HCT116 (cell line): ENCODE measurements around the gene RAPGEF2. TPM values are rescaled to one million over a fixed set of nuclear protein-coding genes. Genes with fewer than 3 reads are reported as not detected.

Source experiments
- ATAC-seq: fragments of 200-7000 bp; cut with Tn5 transposase; 2 replicates; pipeline ENCODE4 v1.9.1; 2020; ENCODE audit warnings: mild to moderate bottlenecking, moderate library complexity
- BruUV-seq: library from RNA; stranded (reverse); fragments of 400-500 nt; replicated peaks from 2 replicates; lab custom pipeline; 2021; lab: Mats Ljungman, UMichigan
- CTCF ChIA-PET: fragments of 300-600 bp; sonication (Branson Sonifier 250); formaldehyde crosslinking; loops from one replicate; lab custom pipeline; 2021; ENCODE audit warnings: antibody characterized with exemption; lab: Charles Lee
- POLR2A ChIA-PET: fragments of 300-600, 350-600 bp; sonication (Branson Sonifier 250); formaldehyde crosslinking; loops from one replicate; lab custom pipeline; 2021; ENCODE audit warnings: antibody characterized with exemption; lab: Charles Lee
- RAD21 ChIA-PET, 2 experiments: fragments of 300-600 bp; sonication (Branson Sonifier 250); formaldehyde crosslinking; loops; one replicate each; lab custom pipeline; 2023; ENCODE audit warnings: low total read pairs in 2 of 2; ENCODE audit not compliant: uncharacterized antibody in 2 of 2, unreplicated experiment in 2 of 2, low non-redundant PET in 1 of 2; lab: Charles Lee
- DNase-seq: peaks from one replicate; pipeline ENCODE4 v3.0.0-alpha.2; 2010; ENCODE audit warnings: low read depth, low spot score
- H2AFZ ChIP-seq: fragments of 200-600 bp; shearing (Covaris generic), sonication (generic); 2 replicates; pipeline ENCODE4 v1.6.1; 2017; ENCODE audit warnings: low read depth, mixed run types, mixed read lengths, antibody characterized with exemption, low read length; ENCODE audit not compliant: poor library complexity, severe bottlenecking
- H3K27ac ChIP-seq: 2 replicates; pipeline ENCODE4 v1.5.1; 2012; ENCODE audit warnings: low read depth, low read length
- H3K27me3 ChIP-seq: fragments of 200-600 bp; sonication (generic); 2 replicates; pipeline ENCODE4 v1.6.1; 2016; ENCODE audit warnings: mixed run types, low read length, mixed read lengths; ENCODE audit not compliant: insufficient read depth
- H3K36me3 ChIP-seq, 2 experiments: fragments of 200-500 bp in 1 of 2; fragments of 200-600 bp in 1 of 2; sonication (Bioruptor generic) in 1 of 2; sonication (generic) in 1 of 2; 2 replicates each; pipeline versions ENCODE4 v1.5.1 to v1.6.1; 2014 to 2016; ENCODE audit warnings: low read length in 2 of 2, inconsistent platforms in 1 of 2, mixed read lengths in 1 of 2, mixed run types in 1 of 2; ENCODE audit not compliant: insufficient read depth in 2 of 2, control insufficient read depth in 1 of 2
- H3K4me1 ChIP-seq, 2 experiments: fragments of 200-600 bp in 1 of 2; sonication (generic) in 1 of 2; 2 replicates each; pipeline versions ENCODE4 v1.5.1 to v1.6.1; 2012 to 2017; ENCODE audit warnings: low read length in 2 of 2, inconsistent platforms in 1 of 2, mild to moderate bottlenecking in 1 of 2, mixed read lengths in 1 of 2, mixed run types in 1 of 2, moderate library complexity in 1 of 2; ENCODE audit not compliant: insufficient read depth in 2 of 2, control insufficient read depth in 1 of 2
- H3K4me2 ChIP-seq: fragments of 200-600 bp; sonication (generic); 2 replicates; pipeline ENCODE4 v1.6.1; 2017; ENCODE audit warnings: mixed run types, low read length, mixed read lengths
- H3K4me3 ChIP-seq, 2 experiments: fragments of 200-600 bp in 1 of 2; sonication (generic) in 1 of 2; replicated peaks in 1 of 2; 2 replicates each; pipeline ENCODE4 v1.5.1; 2011 to 2016; ENCODE audit warnings: low read length in 2 of 2, control low read depth in 1 of 2, low read depth in 1 of 2, mild to moderate bottlenecking in 1 of 2, mixed read lengths in 1 of 2, mixed run types in 1 of 2
- H3K79me2 ChIP-seq: fragments of 200-600 bp; sonication (generic); 2 replicates; pipeline ENCODE4 v1.6.1; 2017; ENCODE audit warnings: mild to moderate bottlenecking, mixed run types, low read length, moderate library complexity, mixed read lengths; ENCODE audit not compliant: insufficient read depth
- H3K9ac ChIP-seq: fragments of 200-600 bp; sonication (generic); 2 replicates; pipeline ENCODE4 v1.6.1; 2016; ENCODE audit warnings: low read length, mixed read lengths
- H3K9me2 ChIP-seq: fragments of 200-600 bp; sonication (generic), shearing (Covaris generic); 2 replicates; pipeline ENCODE4 v1.6.1; 2017; ENCODE audit warnings: mixed run types, mild to moderate bottlenecking, moderate library complexity; ENCODE audit not compliant: insufficient read depth
- H3K9me3 ChIP-seq, 2 experiments: fragments of 200-500 bp in 1 of 2; fragments of 200-600 bp in 1 of 2; sonication (Bioruptor generic) in 1 of 2; sonication (generic) in 1 of 2; 2 replicates each; pipeline ENCODE4 v1.6.1; 2014 to 2017; ENCODE audit warnings: low read length in 2 of 2, mixed read lengths in 2 of 2, inconsistent platforms in 1 of 2, low read depth in 1 of 2, mild to moderate bottlenecking in 1 of 2, mixed run types in 1 of 2, moderate library complexity in 1 of 2; ENCODE audit not compliant: control insufficient read depth in 1 of 2, insufficient read depth in 1 of 2
- H4K20me1 ChIP-seq: fragments of 200-600 bp; sonication (generic), shearing (Covaris generic); 2 replicates; pipeline ENCODE4 v1.6.1; 2017; ENCODE audit warnings: mixed run types, mild to moderate bottlenecking, moderate library complexity; ENCODE audit not compliant: insufficient read depth
- CBX3 ChIP-seq: IDR thresholded peaks from 2 replicates; pipeline ENCODE4 v1.6.1; 2012; ENCODE audit warnings: low read depth
- CTCF ChIP-seq, 3 experiments: fragments of 200-600 bp in 1 of 3; sonication (generic) in 1 of 3; IDR thresholded peaks in 2 of 3; conservative IDR thresholded peaks in 1 of 3; 2 replicates each; pipeline ENCODE4 v1.5.1; 2012 to 2017; ENCODE audit warnings: low read depth in 2 of 3, low read length in 2 of 3, antibody characterized with exemption in 1 of 3, borderline replicate concordance in 1 of 3, control low read depth in 1 of 3, mild to moderate bottlenecking in 1 of 3, mixed read lengths in 1 of 3, mixed run types in 1 of 3, moderate library complexity in 1 of 3; ENCODE audit not compliant: insufficient read depth in 1 of 3
- EGR1 ChIP-seq: IDR thresholded peaks from 2 replicates; pipeline ENCODE4 v1.6.1; 2012; ENCODE audit warnings: low read depth
- ELF1 ChIP-seq: IDR thresholded peaks from 2 replicates; pipeline ENCODE4 v1.6.1; 2012; ENCODE audit warnings: low read depth, borderline replicate concordance
- EZH2phosphoT487 ChIP-seq: fragments of 200-600 bp; IDR thresholded peaks from 2 replicates; pipeline ENCODE4 v1.6.1; 2018; ENCODE audit warnings: antibody characterized with exemption, borderline replicate concordance
- FOSL1 ChIP-seq: IDR thresholded peaks from 2 replicates; pipeline ENCODE4 v1.6.1; 2012; ENCODE audit warnings: low read depth
- JUND ChIP-seq: IDR thresholded peaks from 2 replicates; pipeline ENCODE4 v1.6.1; 2012
- MAX ChIP-seq: IDR thresholded peaks from 2 replicates; pipeline ENCODE4 v1.6.1; 2012
- POLR2A ChIP-seq: IDR thresholded peaks from 2 replicates; pipeline ENCODE4 v1.7.0; 2011; ENCODE audit warnings: borderline replicate concordance; ENCODE audit not compliant: insufficient read depth, insufficient read length; ENCODE audit errors: extremely low read depth
- POLR2AphosphoS5 ChIP-seq: IDR thresholded peaks from 2 replicates; pipeline ENCODE4 v1.6.1; 2011; ENCODE audit warnings: mild to moderate bottlenecking, low read depth, low read length, moderate library complexity
- RAD21 ChIP-seq: IDR thresholded peaks from 2 replicates; pipeline ENCODE4 v1.6.1; 2012; ENCODE audit warnings: low read depth, mild to moderate bottlenecking
- REST ChIP-seq: IDR thresholded peaks from 2 replicates; pipeline ENCODE4 v1.6.1; 2012; ENCODE audit warnings: low read depth
- SIN3A ChIP-seq: IDR thresholded peaks from 2 replicates; pipeline ENCODE4 v1.6.1; 2012; ENCODE audit warnings: low read depth
- SP1 ChIP-seq: IDR thresholded peaks from 2 replicates; pipeline ENCODE4 v1.6.1; 2012; ENCODE audit warnings: low read depth
- YY1 ChIP-seq: IDR thresholded peaks from 2 replicates; pipeline ENCODE4 v1.6.1; 2011; ENCODE audit warnings: low read length, low read depth, moderate library complexity, mild to moderate bottlenecking; ENCODE audit not compliant: insufficient replicate concordance; ENCODE audit errors: extremely low read depth
- ZBTB33 ChIP-seq: IDR thresholded peaks from 2 replicates; pipeline ENCODE4 v1.6.1; 2011; ENCODE audit warnings: mild to moderate bottlenecking, low read length, moderate library complexity; ENCODE audit not compliant: insufficient replicate concordance; ENCODE audit errors: extremely low read depth
- ZFX ChIP-seq: fragments of 450-650 bp; IDR thresholded peaks from 2 replicates; pipeline ENCODE4 v1.6.1; 2017
- ZNF274 ChIP-seq: fragments of 200-500 bp; sonication (Bioruptor generic); IDR thresholded peaks from 2 replicates; pipeline ENCODE4 v1.6.1; 2014; ENCODE audit warnings: mild to moderate bottlenecking, low read depth, low read length, inconsistent platforms
- intact Hi-C: fragments of 100-400 bp; cut with micrococcal nuclease; formaldehyde crosslinking; loops from 2 replicates; pipeline ENCODE4 v1.10.0; 2022
- total RNA-seq: library from RNA; stranded (reverse); gene quantifications from one replicate; pipeline ENCODE4 v1.2.1, GENCODE V29; 2021; ENCODE audit not compliant: unreplicated experiment

The RAPGEF2 gene
- total RNA-seq, 1 experiment from 2014 or later, result 21.2 TPM

GRCh38 chr4:159111416-159111815 is 8.5 kb downstream of the RAPGEF2 start:
- TF ChIP-seq REST (no peak), ELF1 (no peak), ZBTB33 (no peak), EGR1 (no peak), MAX (no peak), SP1 (no peak), SIN3A (no peak), POLR2A (no peak), ZFX (no peak), CTCF (IDR thresholded peaks at IDR 0.05 in 2 of 3, conservative IDR thresholded peaks at IDR 0.05 in 1 of 3; ENCODE audit: borderline replicate concordance in 1 of 3, insufficient read depth in 1 of 3, low read depth in 2 of 3, low read length in 2 of 3) (no peak), FOSL1 (no peak), POLR2AphosphoS5 (no peak), ZNF274 (no peak), CBX3 (no peak), YY1 (no peak), RAD21 (no peak), EZH2phosphoT487 (no peak), JUND (no peak)
- Histone ChIP-seq H3K4me1 (no peaks in the 10 kb centered on the region), H3K9me3 (no peaks in the 10 kb centered on the region), H3K79me2 (peaks cover 52% of the 10 kb centered on the region), H3K36me3 (no peaks in the 10 kb centered on the region), H3K27ac (no peak overlapping the region), H3K4me2 (no peak overlapping the region), H3K9me2 (no peaks in the 10 kb centered on the region), H4K20me1 (no peaks in the 10 kb centered on the region), H2AFZ (no peak overlapping the region), H3K4me3 (no peak overlapping the region), H3K9ac (no peak overlapping the region), H3K27me3 (no peaks in the 10 kb centered on the region)
- BruUV-seq, result no TSS peak
- ChIA-PET CTCF (no interaction called here), RAD21 (no interaction called here), POLR2A (no interaction called here)
- DNase-seq (no peak), ATAC-seq (no peak)
- intact Hi-C loops, result no loop called here
